ENCODE data around the gene CELA1. TPM values are rescaled to one million over a fixed set of nuclear protein-coding genes. Genes with fewer than 3 reads are reported as not detected.
"Not testable (repeated sequence)": the region's sequence is repeated elsewhere in the genome, so short reads cannot be mapped to it uniquely, and the experiment has no call there.

The CELA1 gene
- total RNA-seq, 1 donor from 2014 or later: not detected

DNA sequence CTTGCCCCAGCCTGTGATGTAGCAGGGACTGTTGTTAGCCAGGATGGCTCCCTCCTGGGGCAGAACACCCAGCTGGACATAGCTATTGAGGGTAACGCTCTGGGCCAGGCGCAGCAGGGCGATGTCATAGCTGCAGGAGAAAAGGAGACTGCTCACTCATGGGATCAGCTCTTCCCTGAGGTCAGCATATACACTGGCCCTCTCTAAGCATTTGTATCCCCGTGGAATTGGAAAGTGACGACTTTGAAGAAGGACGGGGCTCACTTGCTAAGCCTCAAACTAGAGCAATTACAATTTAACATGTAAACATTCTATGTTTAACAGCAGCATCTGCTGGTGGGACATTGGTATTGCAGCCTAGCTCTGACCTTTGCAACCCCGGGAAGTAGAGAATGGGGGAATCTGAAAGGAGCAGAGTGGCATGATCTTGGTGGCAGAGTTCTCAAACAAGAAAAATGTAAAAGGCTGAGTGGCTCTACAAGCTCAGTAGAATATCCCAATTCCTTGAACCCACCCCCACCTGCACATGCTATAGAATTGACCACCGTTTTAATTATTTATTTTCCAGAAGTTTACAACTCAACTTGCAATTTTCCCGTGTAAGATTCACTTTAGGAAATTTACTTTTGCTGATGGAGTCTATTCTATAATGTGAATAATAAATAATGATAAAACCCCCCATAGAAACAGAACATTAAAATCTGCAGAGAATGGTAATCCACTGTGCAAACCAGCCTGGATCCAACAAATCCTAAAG, 5.0 kb downstream of the CELA1 start:
- peak; percentile 23 for DNase-seq

GRCh38 chr12:51339750-51340149, 6.7 kb downstream of the CELA1 start:
- no peak for DNase-seq

DNA sequence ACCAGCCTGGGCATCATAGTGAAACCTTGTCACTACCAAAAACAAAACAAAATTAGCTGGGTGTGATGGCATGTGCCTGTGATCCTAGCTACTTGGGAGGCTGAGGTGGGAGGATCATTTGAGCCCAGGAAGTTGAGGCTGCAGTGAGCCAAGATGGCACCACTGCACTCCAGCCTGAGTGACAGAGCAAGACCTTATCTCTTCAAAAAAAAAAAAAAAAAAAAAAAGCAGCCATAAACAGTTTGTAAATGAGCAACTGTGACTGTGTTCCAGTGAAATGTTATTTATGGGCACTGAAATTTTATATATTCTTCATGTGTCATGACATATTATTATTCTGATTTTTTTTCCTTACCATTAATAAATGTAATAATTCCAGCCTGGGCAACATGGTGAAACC, 9.1 kb downstream of the CELA1 start:
- not testable (repeated sequence) for DNase-seq

DNA sequence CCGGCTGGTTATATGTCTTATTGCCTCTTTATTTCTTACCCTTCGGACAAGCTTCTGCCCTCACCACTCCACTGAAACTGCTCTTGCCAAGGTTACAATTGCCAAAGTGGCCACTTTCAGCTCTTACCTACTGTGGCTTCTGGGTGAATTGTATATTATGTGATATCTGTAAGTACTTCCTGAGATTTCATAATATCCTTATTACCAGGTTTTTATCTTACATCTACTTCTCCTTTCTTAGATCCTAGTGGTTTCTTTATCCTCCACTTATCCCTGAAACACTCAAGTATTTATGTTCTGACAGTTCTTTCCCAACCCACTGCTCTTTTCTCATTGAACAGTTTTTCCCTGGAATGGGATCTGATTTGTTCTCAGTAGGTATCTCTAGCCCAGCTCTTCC, 10.5 kb downstream of the CELA1 start:
- no peak for DNase-seq

- DNase-seq: no peak
These were observed 11.7 kb downstream of the CELA1 start for GRCh38 chr12:51334764-51335163.

- no peak for DNase-seq
These were observed 12.9 kb downstream of the CELA1 start for GRCh38 chr12:51333536-51333935.

- DNase-seq: no peak
These were observed 16.3 kb downstream of the CELA1 start for GRCh38 chr12:51330186-51330585.

DNA sequence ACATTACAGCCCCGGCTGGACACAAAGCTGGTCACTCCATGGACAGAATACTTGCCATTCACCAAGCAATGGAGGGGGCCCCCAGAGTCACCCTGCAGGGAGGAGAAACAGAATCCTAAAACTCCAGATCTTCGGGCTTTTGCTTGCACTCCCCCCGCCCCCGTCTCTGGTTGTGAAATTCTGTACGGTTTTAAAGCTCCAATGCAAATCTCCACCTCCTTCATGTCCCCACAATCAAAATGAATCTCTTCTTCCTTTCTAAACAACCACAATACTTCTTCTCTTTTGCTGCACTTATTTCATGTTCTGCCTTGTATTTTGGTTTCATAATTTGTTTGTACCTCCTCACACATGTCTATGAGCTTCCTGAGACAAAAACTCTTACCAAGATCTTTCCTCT, 16.7 kb downstream of the CELA1 start:
- no peak for DNase-seq

GRCh38 chr12:51328587-51328986, 17.9 kb downstream of the CELA1 start:
- DNase-seq: no peak

GRCh38 chr12:51326698-51327439, 19.6 kb downstream of the CELA1 start:
- DNase-seq: no peak

- DNase-seq: no peak
These were observed 21.5 kb downstream of the CELA1 start for GRCh38 chr12:51324953-51325352.

DNA sequence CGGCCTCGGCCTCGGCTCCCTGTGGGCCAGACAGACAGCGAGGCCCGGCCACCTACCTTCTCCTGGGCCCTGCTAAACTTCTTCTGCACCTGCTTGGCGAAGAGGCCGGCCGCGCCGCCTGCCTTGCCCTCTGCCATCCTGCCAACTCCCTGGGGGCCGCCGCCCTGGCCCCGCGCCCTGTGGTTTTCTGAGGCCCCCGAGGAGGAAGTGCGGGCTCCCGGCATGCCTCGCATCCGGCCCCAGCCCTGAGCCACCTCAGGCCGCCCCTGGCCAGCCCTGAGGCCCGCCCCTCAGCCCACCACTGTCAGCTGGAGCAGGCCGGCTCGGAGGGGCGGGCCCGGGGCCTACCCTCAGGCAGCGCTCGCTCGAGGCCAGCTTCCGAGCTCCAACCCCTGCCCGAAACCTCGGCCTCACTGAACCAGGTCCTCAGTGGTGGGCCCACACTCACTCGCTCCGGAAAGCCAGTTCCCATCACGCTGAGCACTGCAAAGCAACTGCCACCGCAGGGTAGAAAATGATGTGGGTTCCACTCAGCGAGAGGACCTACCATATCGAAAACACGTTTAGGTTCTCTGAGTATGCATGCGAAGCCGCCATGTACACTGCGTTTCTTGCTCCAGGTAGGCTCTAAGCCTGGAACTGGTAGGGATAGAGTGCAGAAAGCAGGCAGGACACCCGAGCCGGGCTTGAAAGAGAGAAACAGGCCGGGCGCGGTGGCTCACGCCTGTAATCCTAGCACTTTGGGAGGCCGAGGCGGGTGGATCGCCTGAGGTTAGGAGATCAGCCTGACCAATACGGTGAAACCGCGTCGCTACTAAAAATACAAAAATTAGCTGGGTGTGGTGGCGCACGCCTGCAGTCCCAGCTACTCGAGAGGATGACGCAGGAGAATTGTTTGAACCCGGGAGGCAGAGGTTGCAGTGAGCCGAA, 22.2 kb downstream of the CELA1 start, which contains the start of gene BIN2:
Gene BIN2, minus strand, starts transcription at position 209 of the 930 bp plus-strand sequence. Its CDS starts 72 bp downstream, at position 137.
- no peak for DNase-seq

DNA sequence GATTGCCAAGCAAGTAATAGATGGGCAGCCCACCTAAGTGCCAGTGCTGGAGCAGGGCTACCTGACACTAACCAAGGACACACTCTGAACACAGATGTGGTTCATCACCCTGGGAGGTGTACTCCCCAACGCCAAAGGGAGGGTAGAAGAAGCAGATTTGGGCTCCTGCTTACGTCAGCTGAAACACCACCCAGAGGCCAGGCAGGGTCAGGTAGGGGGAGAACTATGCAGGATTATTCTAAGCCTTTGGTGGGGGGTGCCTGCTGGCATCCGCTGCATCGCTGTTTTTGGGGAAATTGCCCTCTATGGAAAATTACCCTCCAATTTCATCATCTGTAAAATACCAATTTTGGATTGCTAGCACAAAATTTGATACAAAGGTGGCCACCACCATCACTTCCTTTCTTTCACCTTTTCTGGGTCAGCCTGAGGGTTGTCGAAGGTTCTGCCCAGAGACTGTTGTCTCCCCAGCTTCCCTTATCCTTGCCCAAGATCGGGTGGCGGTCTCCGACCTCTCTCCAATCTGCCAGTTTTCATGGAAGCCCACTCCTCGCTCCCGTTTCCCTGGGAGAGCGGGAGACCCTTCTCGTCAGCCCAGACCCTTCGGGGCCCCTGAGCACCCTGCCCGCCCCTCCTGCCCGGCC, 23.0 kb downstream of the CELA1 start:
- DNase-seq: no peak

DNA sequence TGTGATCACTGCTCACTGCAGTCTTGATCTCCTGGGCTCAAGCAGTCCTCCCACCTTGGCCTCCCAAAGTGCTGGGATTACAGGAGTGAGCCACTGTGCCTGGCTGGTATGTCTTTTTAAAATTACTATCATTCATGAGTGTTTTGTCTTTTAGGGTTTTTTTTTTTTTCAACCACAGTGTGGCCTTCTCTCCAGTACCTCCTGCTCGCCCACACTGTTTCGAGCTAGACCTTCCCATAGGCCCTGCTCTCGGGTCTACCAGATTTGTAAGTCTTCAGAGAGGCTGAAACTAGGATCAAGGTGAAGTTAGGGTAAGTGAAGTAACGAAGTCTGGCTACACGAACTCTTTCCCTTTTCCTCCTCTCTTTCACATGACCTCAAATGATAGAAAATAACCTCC, 24.0 kb downstream of the CELA1 start:
- no peak for DNase-seq

DNA sequence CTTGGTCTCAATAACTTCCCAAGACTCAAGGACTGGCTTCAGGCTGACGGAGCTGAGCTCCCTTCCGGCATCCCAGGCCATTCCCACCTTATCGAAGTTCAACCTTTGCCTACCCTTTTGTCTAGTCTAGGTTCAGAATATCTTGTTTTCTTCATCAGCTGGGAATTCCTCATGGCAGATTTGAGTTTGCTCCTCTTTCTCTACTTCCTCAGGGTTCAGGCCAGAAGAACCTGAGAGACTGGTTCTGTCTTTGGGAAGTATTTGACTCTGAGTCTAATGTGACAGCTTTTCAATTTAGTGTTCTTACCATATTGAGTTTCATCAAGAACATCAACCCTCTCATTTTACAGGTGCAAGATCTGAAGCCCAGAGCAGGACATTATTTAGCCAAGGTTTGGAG, 24.6 kb downstream of the CELA1 start:
- no peak for DNase-seq

- DNase-seq: no peak
These were observed 25.7 kb downstream of the CELA1 start for GRCh38 chr12:51320695-51321320.

- DNase-seq: no peak
These were observed 26.2 kb downstream of the CELA1 start for GRCh38 chr12:51320311-51320694.

DNA sequence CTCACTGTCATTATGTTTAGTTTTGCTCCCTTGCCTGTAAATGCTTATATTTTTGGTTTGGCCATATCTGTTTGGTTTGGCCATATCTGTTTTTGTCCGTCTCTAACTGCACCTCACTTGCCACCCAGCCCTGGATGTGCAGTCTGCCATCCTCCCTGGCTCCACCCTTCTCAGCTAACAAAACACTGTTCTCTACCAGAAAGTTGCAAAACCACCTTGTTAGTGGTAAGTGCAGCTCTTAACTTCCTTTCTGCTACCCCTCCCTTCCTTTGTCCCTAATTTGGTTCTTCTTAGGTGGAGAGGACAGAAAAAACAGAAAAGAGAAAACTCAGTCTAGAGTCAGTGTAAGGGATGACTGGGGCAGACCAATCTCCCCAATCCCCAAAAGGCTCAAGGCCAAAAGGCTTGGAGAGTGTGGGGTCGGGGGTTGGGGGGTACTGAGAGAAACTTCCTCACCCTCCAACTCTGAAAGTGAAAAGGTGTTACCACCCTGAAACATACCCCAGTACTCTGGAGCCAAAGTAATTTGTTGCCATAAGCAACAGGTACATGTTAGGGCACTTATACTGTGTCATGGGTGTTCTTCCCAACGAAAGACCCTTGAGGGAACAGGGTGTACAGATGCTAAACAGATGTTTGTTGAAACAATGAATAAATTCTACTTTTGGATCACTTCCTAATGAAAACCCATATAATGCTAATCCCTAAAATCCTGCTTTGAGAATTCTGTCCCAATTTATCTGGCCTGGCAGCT, 27.5 kb downstream of the CELA1 start:
- no peak for DNase-seq

DNA sequence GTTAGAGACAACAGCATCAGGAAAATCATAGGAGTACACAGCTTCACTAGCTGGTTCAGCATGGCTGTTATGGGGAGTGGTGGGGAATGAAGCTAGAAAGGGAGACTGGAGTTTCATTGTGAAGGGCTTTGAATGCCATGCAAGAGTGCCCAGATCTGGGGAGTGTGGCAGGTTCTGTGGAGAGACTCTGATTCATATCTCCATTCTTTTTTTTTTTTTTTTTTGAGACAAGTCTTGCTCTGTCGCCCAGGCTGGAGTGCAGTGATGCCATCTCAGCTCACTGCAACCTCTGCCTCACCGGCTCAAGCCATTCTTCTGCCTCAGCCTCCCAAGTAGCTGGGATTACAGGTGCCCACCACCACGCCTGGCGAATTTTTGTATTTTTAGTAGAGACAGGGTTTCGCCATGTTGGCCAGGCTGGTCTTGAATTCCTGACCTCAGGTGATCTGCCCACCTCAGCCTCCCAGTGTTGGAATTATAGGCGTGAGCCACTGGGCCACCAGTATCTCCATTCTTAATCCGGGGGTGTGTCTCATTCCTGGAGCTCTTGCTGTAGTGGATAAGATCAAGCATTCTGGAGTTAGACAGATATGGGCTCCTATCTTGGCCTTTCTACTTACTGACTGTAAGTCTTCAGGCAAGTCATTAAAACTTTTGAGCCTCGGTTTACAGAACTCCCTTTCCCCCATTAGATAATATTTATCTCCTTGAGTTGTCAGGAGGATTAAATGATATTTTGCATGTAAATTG, 28.2 kb downstream of the CELA1 start:
- DNase-seq: not testable (repeated sequence)

DNA sequence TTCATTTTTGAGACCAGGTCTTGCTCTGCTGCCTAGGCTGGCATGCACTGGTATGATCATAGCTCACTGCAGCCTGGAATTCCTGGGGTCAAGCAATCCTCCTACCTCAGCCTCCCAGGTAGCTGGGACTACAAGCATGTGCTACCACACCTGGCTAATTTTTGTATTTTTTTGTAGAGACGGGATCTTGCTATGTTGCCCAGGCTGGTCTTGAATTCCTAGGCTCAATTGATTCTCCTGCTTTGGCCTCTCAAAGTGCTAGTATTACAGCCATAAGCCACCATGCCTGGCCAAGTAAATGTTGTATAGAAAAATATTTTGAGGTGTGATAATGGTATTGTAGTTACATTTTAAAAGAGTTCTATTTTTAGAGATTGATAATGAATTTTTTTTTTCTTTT, 35.1 kb downstream of the CELA1 start:
- no peak for DNase-seq

Measured in occipital lobe (tissue), 2 donors.